ENCODE data around the gene SNX1. TPM values are rescaled to one million over a fixed set of nuclear protein-coding genes. Genes with fewer than 3 reads are reported as not detected.

The SNX1 gene
- total RNA-seq, 1 experiment from 2014 or later, result 94.5 TPM

DNA sequence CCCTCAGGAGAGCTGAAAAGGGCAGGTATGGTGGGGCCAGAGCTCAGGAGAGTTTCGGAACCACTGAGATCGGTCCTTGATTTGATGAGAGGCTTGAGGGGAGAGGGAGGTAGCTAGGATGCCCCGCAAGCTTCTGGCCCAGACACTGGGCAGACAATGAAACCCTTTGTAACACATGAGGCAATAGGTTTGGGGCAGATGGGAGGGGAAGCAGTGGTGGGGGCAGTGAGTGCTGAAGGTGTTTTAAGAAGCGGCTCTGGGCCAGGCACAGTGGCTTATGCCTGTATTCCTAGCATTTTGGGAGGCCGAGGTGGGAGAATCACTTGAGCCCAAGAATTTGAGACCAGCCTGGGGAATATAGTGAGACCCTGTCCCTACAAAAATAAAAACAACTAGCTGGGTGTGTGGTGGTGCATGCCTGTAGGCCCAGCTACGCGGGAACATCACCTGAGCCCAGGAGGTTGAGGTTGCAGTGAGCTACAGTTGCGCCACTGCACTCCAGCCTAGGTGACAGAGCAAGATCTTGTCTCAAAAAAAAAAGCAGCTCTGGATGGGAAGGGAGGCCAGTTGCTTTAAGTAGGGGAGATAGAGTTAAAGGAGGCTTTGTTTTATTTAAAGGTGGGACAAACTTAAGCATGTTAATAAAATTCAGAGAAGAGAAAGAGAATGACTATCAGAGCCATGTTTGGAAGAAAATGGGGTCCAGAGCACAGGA is 46.2 kb downstream of the SNX1 start:
- intact Hi-C loops (cut with micrococcal nuclease; ENCODE audit: unreplicated experiment), result no loop called here
- Histone ChIP-seq H3K9me3 (ENCODE audit: low read depth, low read length, poor library complexity, severe bottlenecking) (no peaks in the 10 kb centered on the region), H3K27ac (ENCODE audit: low read depth, low read length, poor library complexity, severe bottlenecking) (no peak overlapping the region), H3K4me3 (ENCODE audit: low read depth, low read length, poor library complexity, severe bottlenecking) (no peak overlapping the region), H3K4me1 (ENCODE audit: insufficient read depth, low read length, poor library complexity, severe bottlenecking) (peaks cover 12% of the 10 kb centered on the region), H3K27me3 (replicated peaks; ENCODE audit: insufficient read depth, low read depth, low read length, poor library complexity) (no peaks in the 10 kb centered on the region), H3K36me3 (ENCODE audit: insufficient read depth, low read length, poor library complexity, severe bottlenecking) (peaks cover 13% of the 10 kb centered on the region)
- no peak for DNase-seq (ENCODE audit: low spot score)
- TF ChIP-seq EZH2 (IDR thresholded peaks at IDR 0.05; ENCODE audit: borderline replicate concordance, low read depth, low read length, poor library complexity, severe bottlenecking), result no peak
- TF ChIP-seq, protein P1, sequence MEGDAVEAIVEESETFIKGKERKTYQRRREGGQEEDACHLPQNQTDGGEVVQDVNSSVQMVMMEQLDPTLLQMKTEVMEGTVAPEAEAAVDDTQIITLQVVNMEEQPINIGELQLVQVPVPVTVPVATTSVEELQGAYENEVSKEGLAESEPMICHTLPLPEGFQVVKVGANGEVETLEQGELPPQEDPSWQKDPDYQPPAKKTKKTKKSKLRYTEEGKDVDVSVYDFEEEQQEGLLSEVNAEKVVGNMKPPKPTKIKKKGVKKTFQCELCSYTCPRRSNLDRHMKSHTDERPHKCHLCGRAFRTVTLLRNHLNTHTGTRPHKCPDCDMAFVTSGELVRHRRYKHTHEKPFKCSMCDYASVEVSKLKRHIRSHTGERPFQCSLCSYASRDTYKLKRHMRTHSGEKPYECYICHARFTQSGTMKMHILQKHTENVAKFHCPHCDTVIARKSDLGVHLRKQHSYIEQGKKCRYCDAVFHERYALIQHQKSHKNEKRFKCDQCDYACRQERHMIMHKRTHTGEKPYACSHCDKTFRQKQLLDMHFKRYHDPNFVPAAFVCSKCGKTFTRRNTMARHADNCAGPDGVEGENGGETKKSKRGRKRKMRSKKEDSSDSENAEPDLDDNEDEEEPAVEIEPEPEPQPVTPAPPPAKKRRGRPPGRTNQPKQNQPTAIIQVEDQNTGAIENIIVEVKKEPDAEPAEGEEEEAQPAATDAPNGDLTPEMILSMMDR (conservative IDR thresholded peaks at IDR 0.05; ENCODE audit: low read depth, low read length), result no peak
- CTCF ChIA-PET, result no interaction called here
- POLR2A ChIA-PET (ENCODE audit: low non-redundant PET), result interaction anchor here (0.6 to 0.7 kb wide), 2 partner anchors 9 to 128 kb away, joined by 3 to 7 read pairs; no protein-coding TSS in a partner anchor
- BruUV-seq (replicated peaks), result no TSS peak

DNA sequence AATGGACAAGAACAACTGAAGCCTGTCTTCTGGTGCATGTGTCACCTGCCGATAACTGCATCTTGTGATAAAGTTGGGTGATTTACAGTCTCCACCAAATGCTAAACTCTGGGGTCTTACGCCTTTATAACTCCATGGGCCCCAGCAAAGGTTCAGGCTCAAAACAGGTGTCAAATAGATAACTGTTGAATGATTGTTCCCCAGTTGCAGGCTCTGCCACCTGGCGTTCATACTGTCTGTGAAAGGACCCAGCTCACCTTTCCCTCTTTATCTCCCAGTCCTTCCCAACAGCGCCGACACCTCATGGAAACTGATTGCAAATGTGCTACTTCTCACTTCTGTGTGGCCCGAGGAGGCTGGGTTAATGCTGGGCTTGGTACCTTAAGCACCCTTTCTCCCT is 47.5 kb downstream of the SNX1 start:
- ChIA-PET POLR2A (ENCODE audit: low non-redundant PET) (no interaction called here), CTCF (no interaction called here)
- Histone ChIP-seq H3K36me3 (ENCODE audit: insufficient read depth, low read length, poor library complexity, severe bottlenecking) (peaks cover 6% of the 10 kb centered on the region), H3K9me3 (ENCODE audit: low read depth, low read length, poor library complexity, severe bottlenecking) (no peaks in the 10 kb centered on the region), H3K4me1 (ENCODE audit: insufficient read depth, low read length, poor library complexity, severe bottlenecking) (peaks cover 14% of the 10 kb centered on the region), H3K4me3 (ENCODE audit: low read depth, low read length, poor library complexity, severe bottlenecking) (no peak overlapping the region), H3K27me3 (replicated peaks; ENCODE audit: insufficient read depth, low read depth, low read length, poor library complexity) (no peaks in the 10 kb centered on the region), H3K27ac (ENCODE audit: low read depth, low read length, poor library complexity, severe bottlenecking) (no peak overlapping the region)
- no peak for DNase-seq (ENCODE audit: low spot score)
- intact Hi-C loops (cut with micrococcal nuclease; ENCODE audit: unreplicated experiment), result no loop called here
- no peak for TF ChIP-seq EZH2 (IDR thresholded peaks at IDR 0.05; ENCODE audit: borderline replicate concordance, low read depth, low read length, poor library complexity, severe bottlenecking)
- TF ChIP-seq, protein P1 (conservative IDR thresholded peaks at IDR 0.05; ENCODE audit: low read depth, low read length), result no peak
- no TSS peak for BruUV-seq (replicated peaks)

DNA sequence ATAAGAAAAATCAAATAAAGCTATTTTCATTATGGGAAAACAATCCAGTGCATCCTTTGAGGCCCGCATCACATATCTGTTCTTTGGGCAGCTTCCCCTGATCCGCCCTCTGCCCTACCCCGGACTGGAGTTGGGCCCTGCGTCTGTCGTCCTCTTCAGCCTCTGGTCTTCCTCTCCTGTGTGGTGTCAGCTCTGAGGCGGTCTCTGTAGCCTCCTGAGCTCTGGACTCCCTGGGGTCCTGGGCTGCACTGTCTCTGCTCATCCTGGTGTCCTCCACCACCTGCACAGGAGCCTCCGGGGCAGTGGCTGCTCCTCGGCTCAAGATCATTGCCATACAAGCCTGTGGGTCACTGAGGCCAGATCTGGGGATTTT is 48.4 kb downstream of the SNX1 start:
- intact Hi-C loops (cut with micrococcal nuclease; ENCODE audit: unreplicated experiment), result no loop called here
- POLR2A ChIA-PET (ENCODE audit: low non-redundant PET), result no interaction called here

More for the DNA sequence above, 48.4 kb downstream of the SNX1 start:
- H3K27me3 ChIP-seq (replicated peaks; ENCODE audit: insufficient read depth, low read depth, low read length, poor library complexity), result no peaks in the 10 kb centered on the region
- CTCF ChIA-PET, result no interaction called here
- no peak overlapping the region for H3K27ac ChIP-seq (ENCODE audit: low read depth, low read length, poor library complexity, severe bottlenecking)
- DNase-seq (ENCODE audit: low spot score), result no peak
- peaks cover 6% of the 10 kb centered on the region for H3K36me3 ChIP-seq (ENCODE audit: insufficient read depth, low read length, poor library complexity, severe bottlenecking)
- H3K9me3 ChIP-seq (ENCODE audit: low read depth, low read length, poor library complexity, severe bottlenecking), result no peaks in the 10 kb centered on the region
- peaks cover 14% of the 10 kb centered on the region for H3K4me1 ChIP-seq (ENCODE audit: insufficient read depth, low read length, poor library complexity, severe bottlenecking)
- no peak overlapping the region for H3K4me3 ChIP-seq (ENCODE audit: low read depth, low read length, poor library complexity, severe bottlenecking)
- TF ChIP-seq, protein P1 (conservative IDR thresholded peaks at IDR 0.05; ENCODE audit: low read depth, low read length), result no peak
- TF ChIP-seq EZH2 (IDR thresholded peaks at IDR 0.05; ENCODE audit: borderline replicate concordance, low read depth, low read length, poor library complexity, severe bottlenecking), result no peak
- BruUV-seq (replicated peaks), result no TSS peak

Data from A673 (cell line).